ENCODE data around the gene DLX6. TPM values are rescaled to one million over a fixed set of nuclear protein-coding genes. Genes with fewer than 3 reads are reported as not detected.

Gene DLX6
- total and polyA plus RNA-seq, 2 of the 8 experiments (the other 6 are each of a cell fraction or from before 2014, with no cell fraction given), result not detected

GRCh38 chr7:96979551-96980276 is 25.6 kb upstream of the DLX6 start:
- no peak overlapping the region for H3K27ac ChIP-seq (ENCODE audit: low read depth, low read length)
- no peak overlapping the region for H2BK20ac ChIP-seq (ENCODE audit: low read length)
- no peaks in the 10 kb centered on the region for H4K20me1 ChIP-seq (replicated peaks in 1 of 2; ENCODE audit: control insufficient read depth in 1 of 2, insufficient read depth in 2 of 2, low read length in 2 of 2)
- 92% methylated on average over 2 of the region's 2 CpGs; no CpG with 5 or more reads in 1 of the 2 experiments for WGBS, 2 experiments (ENCODE audit: extremely low coverage in 1 of 2, insufficient coverage in 1 of 2, insufficient read length in 1 of 2, insufficient replicate concordance in 2 of 2, low coverage in 1 of 2, low lambda C conversion rate in 2 of 2, missing lambda C conversion rate in 1 of 2)
- no peak overlapping the region for H3K9ac ChIP-seq (replicated peaks in 1 of 4; ENCODE audit: extremely low read depth in 1 of 4, low read depth in 3 of 4, low read length in 3 of 4)
- DNase-seq (ENCODE audit: low read depth in 1 of 2, low spot score in 2 of 2) (no peak), FAIRE-seq (no peak)
- no peaks in the 10 kb centered on the region for H3K36me3 ChIP-seq (ENCODE audit: control insufficient read depth in 2 of 4, insufficient read depth in 4 of 4, low read length in 3 of 4)
- H4K8ac ChIP-seq (ENCODE audit: extremely low read depth, insufficient read depth, low read length), result no peak overlapping the region
- TF ChIP-seq EGR1 (IDR thresholded peaks at IDR 0.05; ENCODE audit: borderline replicate concordance, low read depth, low read length), result no peak
- TF ChIP-seq RFX5 (IDR thresholded peaks at IDR 0.05; ENCODE audit: borderline replicate concordance, low read depth, low read length), result no peak
- TF ChIP-seq MAFK (IDR thresholded peaks at IDR 0.05; ENCODE audit: low read depth, low read length), result no peak
- no peak for TF ChIP-seq BRCA1 (IDR thresholded peaks at IDR 0.05; ENCODE audit: low read depth, low read length)
- TF ChIP-seq JUN (IDR thresholded peaks at IDR 0.05; ENCODE audit: low read depth, low read length), result no peak
- TF ChIP-seq CHD1 (IDR thresholded peaks at IDR 0.05; ENCODE audit: low read depth, low read length), result no peak
- no peak for TF ChIP-seq KDM4A (IDR thresholded peaks at IDR 0.05; ENCODE audit: low read depth, low read length, severe bottlenecking)
- TF ChIP-seq CTBP2 (IDR thresholded peaks at IDR 0.05; ENCODE audit: borderline replicate concordance, insufficient read depth, insufficient read length, low read length), result no peak
- no peak for TF ChIP-seq TAF7 (optimal IDR thresholded peaks at IDR 0.05; ENCODE audit: borderline replicate concordance, low read depth, low read length)
- no peak for TF ChIP-seq RNF2 (IDR thresholded peaks at IDR 0.05; ENCODE audit: borderline replicate concordance, low read depth, low read length, missing control alignments, poor library complexity, severe bottlenecking)
- H3K14ac ChIP-seq (ENCODE audit: insufficient read length), result no peak overlapping the region
- H3K56ac ChIP-seq (replicated peaks; ENCODE audit: insufficient read length, low read depth, low read length), result no peak overlapping the region
- no peak overlapping the region for H2BK15ac ChIP-seq (ENCODE audit: low read length)
- no peaks in the 10 kb centered on the region for H3K79me1 ChIP-seq (ENCODE audit: low read depth, low read length)
- no peak overlapping the region for H3K23ac ChIP-seq (ENCODE audit: insufficient read length)
- H2AK5ac ChIP-seq (ENCODE audit: low read depth, low read length), result no peak overlapping the region
- H3K27me3 ChIP-seq (replicated peaks in 1 of 4; ENCODE audit: control insufficient read depth in 3 of 4, extremely low read depth in 1 of 4, insufficient read depth in 3 of 4, low read length in 3 of 4), result peaks cover 0 to 1% (median 0%) of the 10 kb centered on the region in 4 experiments; a peak in 1 of 7 replicates
- H3K23me2 ChIP-seq (ENCODE audit: low read depth, low read length), result peaks cover 1% of the 10 kb centered on the region; the same call in 1 of the 2 replicates
- H2BK5ac ChIP-seq (ENCODE audit: low read depth, low read length), result no peak overlapping the region
- no peak overlapping the region for H3K4me3 ChIP-seq (ENCODE audit: extremely low read depth in 1 of 4, insufficient read depth in 2 of 4, low read depth in 3 of 4, low read length in 4 of 4)
- no peak overlapping the region for H4K5ac ChIP-seq (ENCODE audit: insufficient read length, low read depth, low read length)
- CTCF ChIA-PET (ENCODE audit: partially characterized antibody), result no interaction called here
- no peak overlapping the region for H2AFZ ChIP-seq (ENCODE audit: low read length)
- POLR2A ChIA-PET (ENCODE audit: partially characterized antibody), result no interaction called here
- H3K4me1 ChIP-seq (replicated peaks in 1 of 4; ENCODE audit: control insufficient read depth in 3 of 4, insufficient read depth in 4 of 4, low read length in 3 of 4), result no peaks in the 10 kb centered on the region
- no peak overlapping the region for H3K18ac ChIP-seq (ENCODE audit: extremely low read depth, low read length)
- H2BK120ac ChIP-seq (replicated peaks; ENCODE audit: low read depth, low read length), result no peak overlapping the region
- no peaks in the 10 kb centered on the region for H3K9me3 ChIP-seq (ENCODE audit: insufficient read depth in 2 of 2, low read depth in 1 of 2, low read length in 1 of 2)
- H3K4me2 ChIP-seq (ENCODE audit: insufficient read depth in 1 of 2, low read depth in 2 of 2, low read length in 2 of 2), result no peak overlapping the region
- H2BK12ac ChIP-seq (ENCODE audit: low read depth, low read length), result no peak overlapping the region
- H3K4ac ChIP-seq (replicated peaks; ENCODE audit: insufficient read length, low read depth, low read length), result no peak overlapping the region
- H4K91ac ChIP-seq (replicated peaks; ENCODE audit: insufficient read length, low read length), result no peak overlapping the region
- no peaks in the 10 kb centered on the region for H3K79me2 ChIP-seq (ENCODE audit: control insufficient read depth in 1 of 2, insufficient read depth in 2 of 2, low read length in 2 of 2)
